Activated naive CD4-positive, alpha-beta T cell treated with anti-CD3 and anti-CD28 coated beads, Interleukin-2, amount 50 U/mL, for 24 hours (primary cell): ENCODE data around the gene TRIM14.

Experiments used
- H3K27ac Mint-ChIP-seq: one replicate; pipeline ENCODE4 v1.8.0; 2021; ENCODE audit warnings: mild to moderate bottlenecking, mixed read lengths
- H3K27me3 Mint-ChIP-seq: one replicate; pipeline ENCODE4 v1.8.0; 2021; ENCODE audit warnings: mixed read lengths
- H3K36me3 Mint-ChIP-seq: one replicate; pipeline ENCODE4 v1.8.0; 2021; ENCODE audit warnings: mixed read lengths
- H3K4me1 Mint-ChIP-seq: one replicate; pipeline ENCODE4 v1.8.0; 2021; ENCODE audit warnings: mixed read lengths
- H3K4me3 Mint-ChIP-seq: one replicate; pipeline ENCODE4 v1.8.0; 2021; ENCODE audit warnings: mild to moderate bottlenecking, mixed read lengths
- H3K9me3 Mint-ChIP-seq: one replicate; pipeline ENCODE4 v1.8.0; 2021; ENCODE audit warnings: mixed read lengths

Gene TRIM14, protein sequence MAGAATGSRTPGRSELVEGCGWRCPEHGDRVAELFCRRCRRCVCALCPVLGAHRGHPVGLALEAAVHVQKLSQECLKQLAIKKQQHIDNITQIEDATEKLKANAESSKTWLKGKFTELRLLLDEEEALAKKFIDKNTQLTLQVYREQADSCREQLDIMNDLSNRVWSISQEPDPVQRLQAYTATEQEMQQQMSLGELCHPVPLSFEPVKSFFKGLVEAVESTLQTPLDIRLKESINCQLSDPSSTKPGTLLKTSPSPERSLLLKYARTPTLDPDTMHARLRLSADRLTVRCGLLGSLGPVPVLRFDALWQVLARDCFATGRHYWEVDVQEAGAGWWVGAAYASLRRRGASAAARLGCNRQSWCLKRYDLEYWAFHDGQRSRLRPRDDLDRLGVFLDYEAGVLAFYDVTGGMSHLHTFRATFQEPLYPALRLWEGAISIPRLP

GRCh38 chr9:98118640-98119601 is at the start of gene TRIM14:
TSS of gene TRIM14 (minus strand) at chr9:98119222. CDS start at chr9:98119188, 34 bp downstream.
- H3K27me3 Mint-ChIP-seq = no peaks in the 10 kb centered on the region
- peaks cover 53% of the 10 kb centered on the region for H3K4me1 Mint-ChIP-seq
- peak within 1 kb of the TSS; percentile 92 for H3K4me3 Mint-ChIP-seq
- H3K36me3 Mint-ChIP-seq = no peaks in the 10 kb centered on the region
- peak within 1 kb of the TSS; percentile 95 for H3K27ac Mint-ChIP-seq
- H3K9me3 Mint-ChIP-seq = no peaks in the 10 kb centered on the region

DNA sequence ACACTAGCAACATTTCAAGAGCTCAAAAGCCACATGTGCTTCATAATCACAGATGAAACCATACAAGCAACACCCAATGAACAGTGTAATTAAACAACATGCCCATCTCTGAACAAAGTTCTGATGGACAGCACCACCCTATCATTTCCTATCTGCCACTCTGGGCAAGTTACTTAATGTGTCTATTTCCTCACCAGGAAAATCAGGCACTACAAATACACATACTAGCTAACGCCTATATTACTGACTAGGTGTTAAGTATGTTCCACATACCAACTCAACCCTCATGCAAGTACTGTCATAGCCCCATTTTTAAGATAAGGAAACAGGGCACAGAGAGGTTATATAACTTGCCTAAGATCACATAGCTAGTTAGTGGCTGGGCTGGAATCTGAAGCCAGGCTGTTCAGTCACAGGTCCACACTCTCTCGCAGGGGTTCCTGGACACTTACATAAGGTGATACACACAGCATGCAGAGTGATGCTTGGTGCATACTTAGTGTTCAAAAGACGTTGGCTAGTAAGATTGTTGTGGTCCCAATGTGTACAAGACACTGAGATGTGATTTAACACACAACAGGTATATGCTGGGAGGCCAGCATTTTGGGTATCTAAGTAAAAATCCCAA is 49.2 kb upstream of the TRIM14 start:
- Mint-ChIP-seq H3K4me1 (peaks cover 60% of the 10 kb centered on the region), H3K9me3 (no peaks in the 10 kb centered on the region), H3K36me3 (peaks cover 2% of the 10 kb centered on the region), H3K27me3 (no peaks in the 10 kb centered on the region), H3K27ac (no peak overlapping the region), H3K4me3 (no peak overlapping the region)

DNA sequence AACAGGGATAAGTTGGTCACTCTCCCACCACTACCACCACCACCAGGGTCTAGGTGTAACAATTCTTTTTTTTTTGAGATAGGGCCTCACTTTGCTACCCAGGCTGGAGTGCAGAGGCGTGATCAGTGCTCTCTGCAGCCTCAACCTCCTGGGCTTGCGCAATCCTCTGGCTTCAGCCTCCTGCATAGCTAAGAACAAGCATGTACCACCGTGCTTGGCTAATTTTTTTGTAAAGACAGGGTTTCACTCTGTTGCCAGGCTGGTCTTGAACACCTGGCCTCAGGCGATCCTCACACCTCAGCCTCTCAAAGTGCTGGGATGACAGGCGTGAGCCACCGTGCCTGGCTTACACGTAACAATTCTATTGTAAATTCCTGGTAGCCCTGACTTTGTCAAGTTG is 45.9 kb upstream of the TRIM14 start:
- H3K9me3 Mint-ChIP-seq = no peaks in the 10 kb centered on the region
- peaks cover 2% of the 10 kb centered on the region for H3K36me3 Mint-ChIP-seq
- H3K27me3 Mint-ChIP-seq = no peaks in the 10 kb centered on the region
- H3K4me3 Mint-ChIP-seq = no peak overlapping the region
- H3K27ac Mint-ChIP-seq = no peak overlapping the region
- peaks cover 54% of the 10 kb centered on the region for H3K4me1 Mint-ChIP-seq

GRCh38 chr9:98162613-98163012 is 43.6 kb upstream of the TRIM14 start:
- peaks cover 2% of the 10 kb centered on the region for H3K36me3 Mint-ChIP-seq
- H3K27me3 Mint-ChIP-seq = no peaks in the 10 kb centered on the region
- no peak overlapping the region for H3K27ac Mint-ChIP-seq
- no peak overlapping the region for H3K4me3 Mint-ChIP-seq
- H3K4me1 Mint-ChIP-seq = peaks cover 54% of the 10 kb centered on the region
- no peaks in the 10 kb centered on the region for H3K9me3 Mint-ChIP-seq

DNA sequence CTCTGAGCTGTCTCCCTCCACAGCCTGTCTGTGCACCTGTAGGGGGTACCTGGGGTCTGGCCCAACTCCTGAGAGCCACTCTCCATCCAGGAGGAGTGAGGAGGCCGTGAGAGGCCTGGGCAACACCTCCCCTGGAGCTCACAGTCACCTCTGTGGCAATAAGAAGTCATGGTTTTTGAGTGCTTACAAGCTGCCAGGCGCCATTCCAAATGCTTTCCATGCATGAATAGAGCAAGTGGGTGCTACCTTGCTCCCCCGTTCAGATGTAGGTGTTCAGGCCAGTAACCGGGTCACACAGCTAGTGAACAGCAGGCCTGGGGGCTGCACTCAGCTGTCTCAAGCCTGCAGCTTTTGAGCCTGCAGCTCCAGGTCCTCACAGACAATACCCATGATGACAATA is 42.8 kb upstream of the TRIM14 start:
- H3K36me3 Mint-ChIP-seq = peaks cover under 1% of the 10 kb centered on the region
- no peaks in the 10 kb centered on the region for H3K27me3 Mint-ChIP-seq
- H3K4me3 Mint-ChIP-seq = no peak overlapping the region
- no peaks in the 10 kb centered on the region for H3K9me3 Mint-ChIP-seq
- H3K27ac Mint-ChIP-seq = no peak overlapping the region
- peaks cover 47% of the 10 kb centered on the region for H3K4me1 Mint-ChIP-seq

GRCh38 chr9:98159790-98160189 is 40.8 kb upstream of the TRIM14 start:
- no peaks in the 10 kb centered on the region for H3K27me3 Mint-ChIP-seq
- H3K9me3 Mint-ChIP-seq = no peaks in the 10 kb centered on the region
- H3K4me3 Mint-ChIP-seq = no peak overlapping the region
- peaks cover 34% of the 10 kb centered on the region for H3K4me1 Mint-ChIP-seq
- H3K36me3 Mint-ChIP-seq = no peaks in the 10 kb centered on the region
- H3K27ac Mint-ChIP-seq = peak overlapping the region; percentile 6

GRCh38 chr9:98159301-98159700 is 40.3 kb upstream of the TRIM14 start:
- Mint-ChIP-seq H3K9me3 (no peaks in the 10 kb centered on the region), H3K27me3 (no peaks in the 10 kb centered on the region), H3K36me3 (peaks cover 2% of the 10 kb centered on the region), H3K4me3 (no peak overlapping the region), H3K4me1 (peaks cover 31% of the 10 kb centered on the region), H3K27ac (peak overlapping the region; percentile 2)

- Mint-ChIP-seq H3K9me3 (no peaks in the 10 kb centered on the region), H3K27ac (peak overlapping the region; percentile 56), H3K4me1 (peaks cover 22% of the 10 kb centered on the region), H3K36me3 (peaks cover 2% of the 10 kb centered on the region), H3K4me3 (no peak overlapping the region), H3K27me3 (no peaks in the 10 kb centered on the region)
These were observed 39.2 kb upstream of the TRIM14 start for GRCh38 chr9:98158071-98158831.

- Mint-ChIP-seq H3K27ac (peak overlapping the region; percentile 4), H3K36me3 (peaks cover 2% of the 10 kb centered on the region), H3K9me3 (no peaks in the 10 kb centered on the region), H3K4me3 (no peak overlapping the region), H3K4me1 (peaks cover 22% of the 10 kb centered on the region), H3K27me3 (no peaks in the 10 kb centered on the region)
These were observed 38.4 kb upstream of the TRIM14 start for GRCh38 chr9:98157372-98157771.

- no peaks in the 10 kb centered on the region for H3K27me3 Mint-ChIP-seq
- H3K4me1 Mint-ChIP-seq = peaks cover 12% of the 10 kb centered on the region
- H3K4me3 Mint-ChIP-seq = no peak overlapping the region
- no peak overlapping the region for H3K27ac Mint-ChIP-seq
- no peaks in the 10 kb centered on the region for H3K9me3 Mint-ChIP-seq
- H3K36me3 Mint-ChIP-seq = peaks cover 5% of the 10 kb centered on the region
These were observed 35.7 kb upstream of the TRIM14 start for GRCh38 chr9:98154678-98155077.

GRCh38 chr9:98152526-98152925 is 33.5 kb upstream of the TRIM14 start:
- H3K4me1 Mint-ChIP-seq = no peaks in the 10 kb centered on the region
- H3K27ac Mint-ChIP-seq = no peak overlapping the region
- H3K4me3 Mint-ChIP-seq = no peak overlapping the region
- H3K27me3 Mint-ChIP-seq = no peaks in the 10 kb centered on the region
- no peaks in the 10 kb centered on the region for H3K9me3 Mint-ChIP-seq
- peaks cover 5% of the 10 kb centered on the region for H3K36me3 Mint-ChIP-seq

DNA sequence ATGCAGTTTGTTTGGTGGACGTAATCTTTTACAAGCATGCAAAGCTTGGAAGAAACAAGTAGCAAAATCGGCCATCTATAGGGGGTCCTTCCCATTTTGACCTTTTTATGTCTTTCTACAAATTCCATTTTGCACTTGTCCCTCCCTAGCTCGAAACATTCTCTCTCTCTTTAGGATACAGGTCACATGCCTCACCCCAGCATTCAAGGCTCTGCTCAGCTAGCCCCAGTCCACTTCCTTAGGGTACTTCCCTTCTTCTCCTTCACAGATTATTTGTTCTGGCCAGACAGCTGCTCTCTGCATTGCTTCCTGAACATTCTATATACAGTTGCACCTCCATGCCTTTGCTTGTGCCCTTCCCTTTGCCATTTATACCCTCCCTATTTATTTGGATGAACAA is 31.7 kb upstream of the TRIM14 start:
- Mint-ChIP-seq H3K4me3 (no peak overlapping the region), H3K27me3 (no peaks in the 10 kb centered on the region), H3K36me3 (peaks cover 5% of the 10 kb centered on the region), H3K4me1 (no peaks in the 10 kb centered on the region), H3K27ac (peak overlapping the region; percentile 38), H3K9me3 (no peaks in the 10 kb centered on the region)

DNA sequence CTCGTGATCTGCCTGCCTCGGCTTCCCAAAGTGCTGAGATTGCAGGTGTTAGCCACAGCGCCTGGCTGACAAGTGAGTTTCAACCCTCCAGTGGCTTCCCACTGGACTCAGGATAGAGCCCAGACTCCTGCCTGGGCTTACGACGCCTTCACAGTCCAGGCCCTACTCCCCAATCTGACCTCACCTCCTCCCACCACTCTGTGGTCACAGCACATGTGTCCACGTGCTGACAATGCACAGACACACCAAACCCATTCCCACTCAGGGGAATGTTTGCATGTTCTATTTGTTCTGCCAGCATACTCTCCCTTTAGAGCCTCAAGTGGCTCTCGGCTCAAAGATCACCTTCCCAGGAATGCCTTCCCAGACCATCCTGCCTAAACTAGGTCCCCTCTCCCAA is 31.1 kb upstream of the TRIM14 start:
- Mint-ChIP-seq H3K4me1 (no peaks in the 10 kb centered on the region), H3K36me3 (peaks cover 5% of the 10 kb centered on the region), H3K27me3 (no peaks in the 10 kb centered on the region), H3K9me3 (no peaks in the 10 kb centered on the region), H3K27ac (peak overlapping the region; percentile 18), H3K4me3 (no peak overlapping the region)

- Mint-ChIP-seq H3K27me3 (no peaks in the 10 kb centered on the region), H3K27ac (no peak overlapping the region), H3K9me3 (no peaks in the 10 kb centered on the region), H3K4me3 (no peak overlapping the region), H3K4me1 (no peaks in the 10 kb centered on the region), H3K36me3 (peaks cover 7% of the 10 kb centered on the region)
These were observed 30.4 kb upstream of the TRIM14 start for GRCh38 chr9:98149422-98149821.

GRCh38 chr9:98148486-98148885 is 29.5 kb upstream of the TRIM14 start:
- Mint-ChIP-seq H3K27me3 (no peaks in the 10 kb centered on the region), H3K27ac (no peak overlapping the region), H3K9me3 (no peaks in the 10 kb centered on the region), H3K4me3 (no peak overlapping the region), H3K4me1 (no peaks in the 10 kb centered on the region), H3K36me3 (peaks cover 5% of the 10 kb centered on the region)
